GM19239 (cell line): ENCODE data around the gene PCBP1.
"Not testable (repeated sequence)": the region's sequence is repeated elsewhere in the genome, so short reads cannot be mapped to it uniquely, and the experiment has no call there.

ENCODE experiments used
- DNase-seq: peaks from one replicate; pipeline ENCODE4 v3.0.0; 2011; ENCODE audit warnings: low spot score; ENCODE audit not compliant: insufficient read length
- FAIRE-seq: peaks from 2 replicates; lab custom pipeline; 2011; peaks lifted over from hg19 to GRCh38; lab: Jason Lieb, UNC

The PCBP1 gene

GRCh38 chr2:70086838-70087701 is at the start of gene PCBP1:
PCBP1 (plus strand) TSS chr2:70087477; CDS start chr2:70087744, 267 bp downstream.
- no peak for FAIRE-seq
- DNase-seq = peak; percentile 79

- FAIRE-seq = no peak
- DNase-seq = no peak
Observed at GRCh38 chr2:70039366-70039765, 47.9 kb upstream of the PCBP1 start.

GRCh38 chr2:70041663-70042062 is 45.6 kb upstream of the PCBP1 start:
- DNase-seq = no peak
- FAIRE-seq = no peak

- DNase-seq = no peak
- no peak for FAIRE-seq
Observed at GRCh38 chr2:70042246-70042645, 45.0 kb upstream of the PCBP1 start.

GRCh38 chr2:70043252-70043875 is 43.9 kb upstream of the PCBP1 start:
- FAIRE-seq = no peak
- no peak for DNase-seq

GRCh38 chr2:70044290-70045040 is 42.8 kb upstream of the PCBP1 start:
- FAIRE-seq (no peak), DNase-seq (no peak)

- DNase-seq = no peak
- FAIRE-seq = no peak
Observed at GRCh38 chr2:70045405-70045804, 41.9 kb upstream of the PCBP1 start.

GRCh38 chr2:70045932-70046331 is 41.3 kb upstream of the PCBP1 start:
- no peak for DNase-seq
- no peak for FAIRE-seq

- no peak for FAIRE-seq
Observed at GRCh38 chr2:70046534-70046933, 40.7 kb upstream of the PCBP1 start.

GRCh38 chr2:70047451-70047850 is 39.8 kb upstream of the PCBP1 start:
- DNase-seq (no peak), FAIRE-seq (no peak)

More at GRCh38 chr2:70046534-70046933, 40.7 kb upstream of the PCBP1 start:
- no peak for DNase-seq

GRCh38 chr2:70049255-70049654 is 38.0 kb upstream of the PCBP1 start:
- no peak for FAIRE-seq
- DNase-seq = no peak

GRCh38 chr2:70050631-70051425 is 36.4 kb upstream of the PCBP1 start:
- FAIRE-seq (no peak), DNase-seq (no peak)

- not testable (repeated sequence) for DNase-seq, FAIRE-seq
Observed at GRCh38 chr2:70055259-70055658, 32.0 kb upstream of the PCBP1 start.

GRCh38 chr2:70061317-70061716 is 26.0 kb upstream of the PCBP1 start:
- FAIRE-seq (no peak), DNase-seq (no peak)

GRCh38 chr2:70062270-70062669 is 25.0 kb upstream of the PCBP1 start:
- DNase-seq = no peak
- no peak for FAIRE-seq

- no peak for DNase-seq
- no peak for FAIRE-seq
Observed at GRCh38 chr2:70068119-70068518, 19.2 kb upstream of the PCBP1 start.

- DNase-seq = peak; percentile 41
- FAIRE-seq = peak; percentile 97
Observed at GRCh38 chr2:70069049-70069448, 18.2 kb upstream of the PCBP1 start.

- FAIRE-seq = peak; percentile 91
- DNase-seq = peak; percentile 76
Observed at GRCh38 chr2:70070542-70071268, 16.6 kb upstream of the PCBP1 start.

- FAIRE-seq (no peak), DNase-seq (no peak)
Observed at GRCh38 chr2:70073493-70073892, 13.8 kb upstream of the PCBP1 start.
